AG09319 (cell line): ENCODE measurements around the gene RAD52.
"Not testable (repeated sequence)": the region's sequence is repeated elsewhere in the genome, so short reads cannot be mapped to it uniquely, and the experiment has no call there.

Experiments
- DNase-seq: peaks from one replicate; pipeline ENCODE4 v3.0.0-alpha.2; 2010; ENCODE audit warnings: low read depth; ENCODE audit errors: extremely low read depth
- CTCF ChIP-seq: IDR thresholded peaks from 2 replicates; pipeline ENCODE4 v1.5.1; 2011; ENCODE audit warnings: low read depth, mild to moderate bottlenecking, inconsistent platforms, low read length, moderate library complexity

Gene RAD52

GRCh38 chr12:948238-948637, 1.3 kb downstream of the RAD52 start:
- DNase-seq: no peak
- TF ChIP-seq CTCF: no peak

DNA sequence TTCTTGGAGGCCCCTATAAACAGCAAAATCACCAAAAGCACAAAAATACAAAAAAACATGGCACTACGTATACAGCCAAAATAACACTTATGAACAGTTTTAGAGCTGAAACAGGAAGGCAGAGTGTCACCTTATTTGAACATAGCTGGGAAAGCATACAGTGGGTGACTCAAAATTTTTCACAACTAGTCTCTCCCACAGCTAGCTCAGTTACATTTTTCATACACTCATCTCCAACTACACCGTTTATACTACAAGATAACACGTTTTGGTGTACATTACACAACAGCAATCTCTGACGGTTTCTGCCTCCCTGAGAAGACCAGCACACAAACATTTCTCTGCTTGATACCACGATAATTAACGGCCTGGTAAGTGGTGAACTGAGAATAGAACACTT, 2.9 kb downstream of the RAD52 start:
- DNase-seq: no peak
- TF ChIP-seq CTCF: no peak

GRCh38 chr12:946212-946611, 3.3 kb downstream of the RAD52 start:
- no peak for TF ChIP-seq CTCF

GRCh38 chr12:944211-944610, 5.3 kb downstream of the RAD52 start:
- no peak for DNase-seq
- TF ChIP-seq CTCF: no peak

More at GRCh38 chr12:946212-946611, 3.3 kb downstream of the RAD52 start:
- no peak for DNase-seq

GRCh38 chr12:943051-943450, 6.4 kb downstream of the RAD52 start:
- no peak for DNase-seq
- no peak for TF ChIP-seq CTCF

DNA sequence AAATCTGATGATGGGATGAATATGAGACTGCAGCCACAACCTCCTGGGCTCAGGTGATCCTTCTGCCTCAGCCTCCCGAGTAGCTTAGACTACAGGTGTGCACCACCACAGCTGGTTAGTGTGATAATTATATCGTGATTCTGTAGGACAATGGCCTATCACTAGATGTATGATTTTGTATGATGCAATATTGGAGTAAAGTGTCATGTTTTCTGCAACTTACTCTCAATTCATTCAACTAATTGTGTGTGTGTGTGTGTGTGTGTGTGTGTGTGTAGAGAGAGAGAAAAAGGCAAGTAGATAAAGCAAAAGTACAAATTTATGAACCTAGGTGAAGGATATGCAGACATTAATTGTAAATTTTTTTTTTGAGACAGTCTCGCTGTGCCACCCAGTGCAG, 10.7 kb downstream of the RAD52 start:
- no peak for DNase-seq
- TF ChIP-seq CTCF: no peak

DNA sequence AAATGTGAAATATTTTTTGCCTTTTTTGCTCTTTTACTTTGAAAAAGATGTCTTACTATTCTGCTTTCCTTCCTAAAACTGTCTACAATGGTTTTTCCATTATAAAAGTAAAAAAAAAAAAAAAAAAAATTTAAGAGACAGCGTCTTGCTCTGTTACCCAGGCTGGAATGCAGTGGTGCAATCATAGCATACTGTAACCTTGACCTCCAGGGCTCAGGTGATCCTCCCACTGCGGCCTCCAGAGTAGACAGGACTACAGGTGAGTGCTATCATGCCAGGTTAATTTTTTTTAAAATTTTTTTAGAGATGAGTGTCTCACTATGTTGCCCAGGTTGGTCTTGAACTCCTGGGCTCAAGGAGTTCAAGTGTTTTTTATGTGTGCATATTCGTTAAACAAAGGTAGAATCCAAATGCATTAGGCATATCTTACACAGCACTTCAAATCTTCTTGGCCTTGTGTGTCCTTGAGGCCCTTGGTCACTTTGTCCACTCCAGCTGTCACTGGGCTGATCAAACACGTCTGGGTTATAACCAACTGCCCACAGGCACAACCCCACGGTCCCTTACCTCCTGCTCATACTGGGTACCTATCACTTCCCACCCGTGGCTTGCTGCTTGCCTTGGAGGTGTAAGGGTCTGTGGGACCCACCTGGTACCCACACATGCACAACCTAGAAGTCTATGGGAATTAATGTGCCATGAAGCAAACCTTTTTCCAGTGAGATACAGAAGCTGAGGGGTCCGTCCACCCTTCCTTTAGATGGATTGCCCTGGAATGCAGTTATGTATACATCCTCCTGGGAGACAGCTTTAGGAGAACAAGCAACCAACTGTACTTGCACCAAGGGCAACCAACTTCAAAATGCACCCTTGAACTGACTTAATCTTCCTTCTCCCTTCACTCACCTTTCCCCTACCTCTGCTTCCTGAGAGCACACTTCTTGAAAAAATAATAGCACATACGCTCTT, 12.8 kb downstream of the RAD52 start:
- DNase-seq: no peak
- no peak for TF ChIP-seq CTCF

- not testable (repeated sequence) for DNase-seq
Measured at GRCh38 chr12:935891-936290, 13.6 kb downstream of the RAD52 start.
